Measurements from ENCODE around the gene KCTD21. TPM values are rescaled to one million over a fixed set of nuclear protein-coding genes. Genes with fewer than 3 reads are reported as not detected.

The KCTD21 gene
- total RNA-seq, 1 experiment from 2014 or later: 10.2 TPM

DNA sequence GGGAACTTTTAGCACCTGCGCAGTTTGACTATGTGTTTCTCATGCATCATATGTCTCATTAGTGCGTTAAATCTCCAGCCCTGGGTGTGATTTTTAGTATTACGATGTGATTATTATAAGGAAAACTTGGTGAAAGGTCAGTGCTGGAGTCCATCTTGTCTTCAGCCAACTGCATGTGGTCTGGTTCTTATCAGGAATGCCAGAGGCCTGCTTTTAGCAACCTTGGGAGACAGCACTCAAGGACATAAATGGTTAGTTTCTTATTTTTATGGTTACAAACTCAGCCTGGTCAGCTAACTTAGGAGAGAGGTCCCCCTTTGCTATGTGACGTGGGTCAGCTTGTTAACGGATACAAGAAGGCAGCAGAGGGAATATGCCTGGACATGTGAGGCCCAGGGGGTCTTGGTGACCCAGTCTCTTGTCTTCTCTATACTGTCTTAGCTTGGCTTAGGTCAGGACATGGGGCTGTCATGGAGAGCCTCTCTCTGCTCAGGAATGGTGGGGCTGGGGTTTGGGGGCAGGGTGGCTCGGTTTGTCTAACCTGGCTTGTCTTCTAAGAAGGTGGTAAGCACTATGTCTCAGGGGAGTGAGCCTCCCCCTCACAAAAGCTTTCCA lies 21.5 kb downstream of the KCTD21 start:
- ChIA-PET CTCF (interaction anchor here (0.7 kb wide), 1 partner anchor 8 kb away, joined by 3 read pairs; no protein-coding TSS in a partner anchor), POLR2A (no interaction called here)
- H3K36me3 Mint-ChIP-seq (ENCODE audit: insufficient read depth, unreplicated experiment): peaks cover 6% of the 10 kb centered on the region
- H3K27ac Mint-ChIP-seq (ENCODE audit: low read depth, unreplicated experiment): no peak overlapping the region
- BruUV-seq (replicated peaks): no TSS peak
- DNase-seq (ENCODE audit: unreplicated experiment): no peak
- no peaks in the 10 kb centered on the region for H3K9me3 Mint-ChIP-seq (ENCODE audit: unreplicated experiment)
- intact Hi-C loops (cut with micrococcal nuclease): no loop called here
- H3K4me1 Mint-ChIP-seq (ENCODE audit: insufficient read depth, unreplicated experiment): no peaks in the 10 kb centered on the region
- TF ChIP-seq, protein P1, sequence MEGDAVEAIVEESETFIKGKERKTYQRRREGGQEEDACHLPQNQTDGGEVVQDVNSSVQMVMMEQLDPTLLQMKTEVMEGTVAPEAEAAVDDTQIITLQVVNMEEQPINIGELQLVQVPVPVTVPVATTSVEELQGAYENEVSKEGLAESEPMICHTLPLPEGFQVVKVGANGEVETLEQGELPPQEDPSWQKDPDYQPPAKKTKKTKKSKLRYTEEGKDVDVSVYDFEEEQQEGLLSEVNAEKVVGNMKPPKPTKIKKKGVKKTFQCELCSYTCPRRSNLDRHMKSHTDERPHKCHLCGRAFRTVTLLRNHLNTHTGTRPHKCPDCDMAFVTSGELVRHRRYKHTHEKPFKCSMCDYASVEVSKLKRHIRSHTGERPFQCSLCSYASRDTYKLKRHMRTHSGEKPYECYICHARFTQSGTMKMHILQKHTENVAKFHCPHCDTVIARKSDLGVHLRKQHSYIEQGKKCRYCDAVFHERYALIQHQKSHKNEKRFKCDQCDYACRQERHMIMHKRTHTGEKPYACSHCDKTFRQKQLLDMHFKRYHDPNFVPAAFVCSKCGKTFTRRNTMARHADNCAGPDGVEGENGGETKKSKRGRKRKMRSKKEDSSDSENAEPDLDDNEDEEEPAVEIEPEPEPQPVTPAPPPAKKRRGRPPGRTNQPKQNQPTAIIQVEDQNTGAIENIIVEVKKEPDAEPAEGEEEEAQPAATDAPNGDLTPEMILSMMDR (IDR thresholded peaks at IDR 0.05; ENCODE audit: unreplicated experiment): no peak
- H3K4me3 Mint-ChIP-seq (ENCODE audit: unreplicated experiment): no peak overlapping the region
- no peaks in the 10 kb centered on the region for H3K27me3 Mint-ChIP-seq (ENCODE audit: insufficient read depth, unreplicated experiment)

DNA sequence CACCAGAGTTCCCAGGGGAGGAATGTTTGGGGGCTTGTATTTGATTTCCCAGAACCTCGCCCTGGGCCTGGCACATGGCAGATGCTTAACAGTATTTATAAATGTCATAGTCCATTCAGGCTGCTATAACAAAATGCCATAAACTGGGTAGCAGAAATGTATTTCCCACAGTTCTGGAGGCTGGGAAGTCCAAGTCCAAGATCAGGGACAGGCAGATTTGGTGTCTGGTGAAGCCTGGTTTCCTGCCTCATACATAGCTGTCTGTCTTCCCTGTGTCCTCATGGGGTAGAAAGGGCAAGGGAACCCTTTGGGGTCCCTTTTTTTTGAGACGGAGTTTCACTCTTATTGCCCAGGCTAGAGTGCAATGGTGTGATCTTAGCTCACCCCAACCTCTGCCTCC lies 24.0 kb downstream of the KCTD21 start:
- intact Hi-C loops (cut with micrococcal nuclease): no loop called here
- ChIA-PET POLR2A (no interaction called here), CTCF (no interaction called here)
- no peaks in the 10 kb centered on the region for H3K27me3 Mint-ChIP-seq (ENCODE audit: insufficient read depth, unreplicated experiment)
- H3K4me1 Mint-ChIP-seq (ENCODE audit: insufficient read depth, unreplicated experiment): no peaks in the 10 kb centered on the region
- DNase-seq (ENCODE audit: unreplicated experiment): no peak
- TF ChIP-seq, protein P1 (IDR thresholded peaks at IDR 0.05; ENCODE audit: unreplicated experiment): no peak
- no peak overlapping the region for H3K4me3 Mint-ChIP-seq (ENCODE audit: unreplicated experiment)
- no peak overlapping the region for H3K27ac Mint-ChIP-seq (ENCODE audit: low read depth, unreplicated experiment)
- BruUV-seq (replicated peaks): no TSS peak
- H3K9me3 Mint-ChIP-seq (ENCODE audit: unreplicated experiment): no peaks in the 10 kb centered on the region
- no peaks in the 10 kb centered on the region for H3K36me3 Mint-ChIP-seq (ENCODE audit: insufficient read depth, unreplicated experiment)

DNA sequence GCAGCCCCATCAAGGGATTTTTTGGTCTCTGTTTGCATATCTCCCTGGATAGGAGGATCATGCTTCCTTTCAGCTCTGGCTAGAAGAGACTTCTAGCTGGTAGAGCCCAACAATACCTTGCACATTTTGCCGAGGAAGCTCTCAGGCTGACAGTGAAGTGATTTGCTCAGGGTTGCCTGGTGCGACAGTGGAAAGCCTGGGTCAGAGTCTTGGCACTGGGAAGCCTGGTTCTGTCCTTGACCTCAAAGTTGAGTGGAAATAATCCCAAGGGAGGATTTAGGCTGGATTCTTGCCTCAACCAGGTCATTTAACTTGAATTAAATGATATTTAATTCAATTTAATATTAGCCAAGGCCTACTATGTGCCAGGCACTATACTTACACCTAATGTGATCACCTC lies 24.6 kb downstream of the KCTD21 start:
- H3K27me3 Mint-ChIP-seq (ENCODE audit: insufficient read depth, unreplicated experiment): no peaks in the 10 kb centered on the region
- no TSS peak for BruUV-seq (replicated peaks)
- H3K4me1 Mint-ChIP-seq (ENCODE audit: insufficient read depth, unreplicated experiment): no peaks in the 10 kb centered on the region
- DNase-seq (ENCODE audit: unreplicated experiment): no peak
- TF ChIP-seq, protein P1 (IDR thresholded peaks at IDR 0.05; ENCODE audit: unreplicated experiment): no peak
- ChIA-PET CTCF (no interaction called here), POLR2A (no interaction called here)
- no peak overlapping the region for H3K27ac Mint-ChIP-seq (ENCODE audit: low read depth, unreplicated experiment)
- no peaks in the 10 kb centered on the region for H3K9me3 Mint-ChIP-seq (ENCODE audit: unreplicated experiment)
- intact Hi-C loops (cut with micrococcal nuclease): no loop called here
- H3K4me3 Mint-ChIP-seq (ENCODE audit: unreplicated experiment): no peak overlapping the region
- no peaks in the 10 kb centered on the region for H3K36me3 Mint-ChIP-seq (ENCODE audit: insufficient read depth, unreplicated experiment)

DNA sequence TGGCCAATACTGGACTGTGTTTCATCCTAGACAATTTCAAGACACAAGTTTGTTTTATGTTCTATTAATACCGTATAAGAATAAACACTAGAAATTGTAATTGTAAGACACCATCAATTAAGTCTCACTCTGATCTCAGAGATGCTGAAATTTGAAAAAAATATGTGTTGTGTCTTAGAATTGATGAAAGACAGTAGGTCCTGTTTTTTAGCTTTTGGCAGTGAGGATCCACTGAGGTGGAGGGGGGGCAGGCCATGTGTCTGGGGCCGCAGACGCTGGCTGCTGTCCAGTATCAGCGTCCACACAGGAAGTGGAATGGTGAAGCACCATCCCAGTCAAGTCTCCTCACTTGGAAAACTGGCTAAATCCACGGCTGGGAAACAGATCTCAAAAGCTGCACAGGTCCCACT lies 26.5 kb downstream of the KCTD21 start:
- H3K4me3 Mint-ChIP-seq (ENCODE audit: unreplicated experiment): no peak overlapping the region
- H3K27ac Mint-ChIP-seq (ENCODE audit: low read depth, unreplicated experiment): no peak overlapping the region
- ChIA-PET POLR2A (interaction anchor here (1.2 kb wide), 1 partner anchor 20 kb away, joined by 3 read pairs; no protein-coding TSS in a partner anchor), CTCF (interaction anchor here (1.1 kb wide), 1 partner anchor 11 kb away, joined by 3 read pairs; no protein-coding TSS in a partner anchor)
- H3K36me3 Mint-ChIP-seq (ENCODE audit: insufficient read depth, unreplicated experiment): no peaks in the 10 kb centered on the region
- no peaks in the 10 kb centered on the region for H3K27me3 Mint-ChIP-seq (ENCODE audit: insufficient read depth, unreplicated experiment)
- TF ChIP-seq, protein P1 (IDR thresholded peaks at IDR 0.05; ENCODE audit: unreplicated experiment): no peak
- no peaks in the 10 kb centered on the region for H3K4me1 Mint-ChIP-seq (ENCODE audit: insufficient read depth, unreplicated experiment)
- no TSS peak for BruUV-seq (replicated peaks)
- no peak for DNase-seq (ENCODE audit: unreplicated experiment)
- intact Hi-C loops (cut with micrococcal nuclease): no loop called here
- H3K9me3 Mint-ChIP-seq (ENCODE audit: unreplicated experiment): no peaks in the 10 kb centered on the region

Data from MCF 10A (cell line).